Limb (tissue), 2 donors: ENCODE results near the gene GNAI2.
A peak's percentile ranks its signal among the peaks of the same experiment; 100 is the strongest.

Experiments used
- DNase-seq, 2 donors: peaks; one replicate each; pipeline ENCODE4 v3.0.0-alpha.2; 2016; ENCODE audit errors: extremely low spot score in 2 of 2

The GNAI2 gene

DNA sequence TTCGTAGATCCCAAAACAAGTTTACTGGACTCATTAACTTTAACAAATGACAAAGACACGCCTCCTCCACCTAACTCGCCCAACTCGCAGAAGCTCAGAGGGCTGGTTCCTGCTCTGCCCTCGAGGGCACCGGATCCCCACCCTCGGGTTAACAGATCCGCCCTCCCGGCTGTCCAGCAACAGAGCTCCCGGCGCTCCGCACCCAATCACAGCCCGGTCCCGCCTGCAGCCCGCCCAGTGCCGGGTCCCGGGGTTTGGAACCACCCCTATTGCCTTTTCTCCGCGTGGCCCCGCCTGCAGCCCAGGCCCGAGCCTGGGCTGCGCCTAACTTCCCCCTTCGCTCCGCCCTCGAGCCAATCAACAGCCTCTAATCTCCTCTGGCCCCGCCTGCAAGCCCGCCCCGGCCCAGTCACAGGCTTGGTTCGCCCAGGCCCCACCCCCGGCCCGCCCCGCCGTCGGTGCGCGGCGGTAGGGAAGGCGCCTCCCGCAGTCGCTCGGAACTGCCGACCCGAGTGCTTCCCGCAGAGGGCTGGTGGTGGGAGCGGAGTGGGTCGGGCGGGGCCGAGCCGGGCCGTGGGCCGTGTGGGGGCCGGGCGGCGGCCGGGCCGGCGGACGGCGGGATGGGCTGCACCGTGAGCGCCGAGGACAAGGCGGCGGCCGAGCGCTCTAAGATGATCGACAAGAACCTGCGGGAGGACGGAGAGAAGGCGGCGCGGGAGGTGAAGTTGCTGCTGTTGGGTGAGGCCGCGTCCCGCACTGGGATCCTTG, at the start of gene GNAI2:
TSS of gene GNAI2 (plus strand) at position 489 of the 768 bp plus-strand sequence. CDS start at position 621, 132 bp downstream.
- peak; percentile 98 to 100 for DNase-seq

DNA sequence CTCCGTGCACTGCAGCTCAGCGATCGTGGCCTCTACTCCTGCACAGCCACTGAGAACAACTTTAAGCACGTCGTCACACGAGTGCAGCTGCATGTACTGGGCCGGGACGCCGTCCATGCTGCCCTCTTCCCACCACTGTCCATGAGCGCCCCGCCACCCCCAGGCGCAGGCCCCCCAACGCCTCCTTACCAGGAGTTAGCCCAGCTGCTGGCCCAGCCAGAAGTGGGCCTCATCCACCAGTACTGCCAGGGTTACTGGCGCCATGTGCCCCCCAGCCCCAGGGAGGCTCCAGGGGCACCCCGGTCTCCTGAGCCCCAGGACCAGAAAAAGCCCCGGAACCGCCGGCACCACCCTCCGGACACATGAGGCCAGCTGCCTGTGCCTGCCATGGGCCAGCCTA, 48.3 kb upstream of the GNAI2 start:
- DNase-seq = no peak

DNA sequence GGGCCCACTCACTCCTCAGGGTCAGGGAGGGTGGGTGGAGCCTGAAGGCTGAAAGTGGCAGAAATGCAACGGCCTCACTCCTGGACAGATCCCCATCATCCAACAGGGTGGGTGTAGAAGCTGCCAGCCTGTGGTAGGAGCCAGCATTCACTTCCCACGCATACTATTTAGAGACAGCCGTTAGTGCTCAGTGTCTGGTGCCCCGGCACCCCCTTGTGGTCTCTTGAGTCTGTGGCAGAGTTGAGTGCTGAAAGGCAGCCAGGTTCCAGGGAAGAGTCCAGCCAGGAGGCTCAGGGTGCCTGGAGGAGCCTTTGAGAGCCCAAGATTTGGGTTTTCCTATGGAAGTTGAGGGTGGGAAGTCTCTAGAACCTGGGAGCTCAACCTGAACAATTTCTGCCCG, 46.7 kb upstream of the GNAI2 start:
- DNase-seq = peak; percentile 70 to 80

DNA sequence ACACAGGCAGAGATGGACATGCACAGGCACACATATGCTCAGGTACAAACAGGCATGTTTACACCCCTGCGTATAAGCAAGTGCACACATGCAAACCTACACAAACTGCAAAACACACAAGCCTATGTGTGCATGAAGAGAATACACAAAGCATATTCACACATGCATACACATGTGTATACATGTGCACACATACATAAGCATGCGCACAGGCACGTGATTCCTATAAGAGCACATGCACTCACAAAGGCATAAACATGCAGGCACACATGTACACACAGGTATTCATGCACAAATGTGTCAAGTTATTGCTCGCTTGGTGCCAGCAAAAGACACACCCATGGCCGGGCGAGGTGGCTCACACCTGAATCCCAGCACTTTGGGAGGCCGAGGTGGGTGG, 46.0 kb upstream of the GNAI2 start:
- no peak for DNase-seq

DNA sequence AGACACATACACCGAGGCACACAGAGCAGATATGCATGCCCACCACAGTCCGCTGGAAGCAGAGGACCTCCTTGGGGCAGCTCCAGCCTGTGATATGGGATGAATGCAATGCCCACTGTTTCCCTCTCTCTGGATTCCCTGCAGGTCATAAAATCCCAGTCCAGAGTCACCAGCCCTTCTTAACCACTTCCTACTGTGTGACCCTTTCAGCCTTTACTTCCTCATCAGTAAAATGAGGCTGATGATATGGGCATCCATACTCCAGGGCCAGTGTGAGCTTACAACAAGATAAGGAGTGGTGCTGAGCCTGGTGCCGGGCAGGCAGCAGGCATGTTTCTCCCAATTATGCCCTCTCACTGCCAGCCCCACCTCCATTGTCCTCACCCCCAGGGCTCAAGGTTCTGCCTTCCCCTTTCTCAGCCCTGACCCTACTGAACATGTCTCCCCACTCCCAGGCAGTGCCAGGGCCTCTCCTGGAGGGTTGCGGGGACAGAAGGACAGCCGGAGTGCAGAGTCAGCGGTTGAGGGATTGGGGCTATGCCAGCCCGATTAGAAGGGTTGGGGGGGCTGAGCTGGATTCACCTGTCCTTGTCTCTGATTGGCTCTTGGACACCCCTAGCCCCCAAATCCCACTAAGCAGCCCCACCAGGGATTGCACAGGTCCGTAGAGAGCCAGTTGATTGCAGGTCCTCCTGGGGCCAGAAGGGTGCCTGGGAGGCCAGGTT, 44.9 kb upstream of the GNAI2 start, which contains the start of gene GNAT1:
TSS of gene GNAT1 (plus strand) at position 675 of the 725 bp plus-strand sequence. CDS start 116 bp downstream, outside the sequence.
- no peak for DNase-seq

DNA sequence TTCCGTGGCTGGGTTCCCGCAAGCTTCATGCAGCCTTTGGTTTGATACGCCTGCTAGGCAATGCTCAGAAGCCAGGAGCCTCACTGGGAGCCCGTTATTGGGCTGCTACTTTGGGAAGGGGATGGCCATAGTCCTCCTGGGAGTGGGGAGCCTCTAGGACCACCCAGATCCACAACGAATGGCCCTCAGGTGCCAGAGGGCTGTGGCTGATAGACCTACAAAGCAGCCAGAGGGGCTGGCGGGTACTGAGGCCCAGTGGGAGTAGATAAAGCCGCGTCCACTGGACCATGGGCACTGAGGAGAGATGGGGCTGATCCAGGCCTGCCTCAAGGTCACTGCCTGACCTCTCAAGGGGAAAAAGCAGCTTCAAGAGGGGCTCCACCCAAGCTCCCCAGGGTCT, 43.9 kb upstream of the GNAI2 start:
- DNase-seq = no peak

DNA sequence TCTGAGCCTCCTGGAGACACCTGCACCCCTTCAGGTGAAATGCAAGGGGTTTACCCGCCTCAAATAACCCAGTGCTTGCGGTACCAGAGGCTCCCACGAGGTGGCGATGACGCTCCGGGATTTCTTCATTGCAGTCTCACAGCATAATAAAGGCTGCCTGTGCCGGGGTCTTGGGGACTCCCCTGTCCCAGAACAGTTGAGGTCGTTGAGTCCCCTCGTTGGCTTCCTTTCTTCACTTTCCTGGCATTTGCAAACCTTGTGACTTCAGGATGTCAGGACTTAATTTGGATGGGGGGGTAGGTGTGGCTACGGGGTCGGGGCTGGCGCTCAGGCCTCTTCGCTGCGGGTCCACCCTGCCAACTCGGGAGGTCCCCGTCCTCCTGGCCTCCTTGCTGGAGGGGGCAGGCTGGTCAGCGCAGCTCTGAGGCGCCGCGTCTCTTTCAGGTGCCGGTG, 43.3 kb upstream of the GNAI2 start:
- DNase-seq = peak; percentile 50 to 90

DNA sequence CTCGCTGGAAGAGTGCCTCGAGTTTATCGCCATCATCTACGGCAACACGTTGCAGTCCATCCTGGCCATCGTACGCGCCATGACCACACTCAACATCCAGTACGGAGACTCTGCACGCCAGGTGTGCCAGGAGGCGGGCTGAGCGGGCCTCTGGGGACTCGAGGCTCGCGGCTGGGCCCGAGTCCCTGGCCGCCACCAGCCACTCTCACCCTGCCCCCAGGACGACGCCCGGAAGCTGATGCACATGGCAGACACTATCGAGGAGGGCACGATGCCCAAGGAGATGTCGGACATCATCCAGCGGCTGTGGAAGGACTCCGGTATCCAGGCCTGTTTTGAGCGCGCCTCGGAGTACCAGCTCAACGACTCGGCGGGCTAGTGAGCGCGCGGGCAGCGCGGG, 42.7 kb upstream of the GNAI2 start:
- no peak for DNase-seq

DNA sequence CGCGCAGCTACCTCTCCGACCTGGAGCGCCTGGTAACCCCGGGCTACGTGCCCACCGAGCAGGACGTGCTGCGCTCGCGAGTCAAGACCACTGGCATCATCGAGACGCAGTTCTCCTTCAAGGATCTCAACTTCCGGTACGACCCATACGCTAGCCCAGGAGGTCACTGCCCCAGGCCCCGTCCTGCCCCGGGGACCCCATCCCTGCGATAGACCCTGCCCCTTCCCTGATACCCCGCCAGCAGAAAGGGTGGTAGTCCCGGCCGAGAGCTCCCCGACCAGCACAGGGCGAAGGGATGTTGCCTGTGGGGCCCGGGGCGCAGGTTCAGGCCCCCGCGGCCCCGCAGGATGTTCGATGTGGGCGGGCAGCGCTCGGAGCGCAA, 42.3 kb upstream of the GNAI2 start:
- no peak for DNase-seq

DNA sequence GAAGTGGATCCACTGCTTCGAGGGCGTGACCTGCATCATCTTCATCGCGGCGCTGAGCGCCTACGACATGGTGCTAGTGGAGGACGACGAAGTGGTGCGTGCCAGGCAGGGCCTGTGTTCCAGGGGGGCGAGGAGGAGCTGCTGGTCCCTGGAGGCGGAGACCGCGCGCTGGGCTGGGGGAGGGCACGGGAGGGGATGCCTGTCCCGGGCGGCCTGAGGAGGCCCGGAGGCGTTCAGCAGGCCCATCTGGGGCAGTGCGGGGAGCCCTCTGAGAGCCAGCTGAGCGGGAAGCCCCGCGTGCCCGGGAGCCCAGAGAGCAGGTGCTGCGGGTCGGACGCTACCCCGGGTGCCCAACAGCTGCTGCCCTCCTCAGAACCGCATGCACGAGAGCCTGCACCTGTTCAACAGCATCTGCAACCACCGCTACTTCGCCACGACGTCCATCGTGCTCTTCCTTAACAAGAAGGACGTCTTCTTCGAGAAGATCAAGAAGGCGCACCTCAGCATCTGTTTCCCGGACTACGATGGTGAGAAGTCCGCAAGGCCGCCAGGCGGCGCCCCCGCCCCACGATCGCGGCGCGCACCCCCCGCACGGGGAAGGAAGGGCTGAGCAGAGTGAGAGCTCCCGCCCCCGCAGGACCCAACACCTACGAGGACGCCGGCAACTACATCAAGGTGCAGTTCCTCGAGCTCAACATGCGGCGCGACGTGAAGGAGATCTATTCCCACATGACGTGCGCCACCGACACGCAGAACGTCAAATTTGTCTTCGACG, 41.7 kb upstream of the GNAI2 start:
- DNase-seq = peak; percentile 41 to 87

DNA sequence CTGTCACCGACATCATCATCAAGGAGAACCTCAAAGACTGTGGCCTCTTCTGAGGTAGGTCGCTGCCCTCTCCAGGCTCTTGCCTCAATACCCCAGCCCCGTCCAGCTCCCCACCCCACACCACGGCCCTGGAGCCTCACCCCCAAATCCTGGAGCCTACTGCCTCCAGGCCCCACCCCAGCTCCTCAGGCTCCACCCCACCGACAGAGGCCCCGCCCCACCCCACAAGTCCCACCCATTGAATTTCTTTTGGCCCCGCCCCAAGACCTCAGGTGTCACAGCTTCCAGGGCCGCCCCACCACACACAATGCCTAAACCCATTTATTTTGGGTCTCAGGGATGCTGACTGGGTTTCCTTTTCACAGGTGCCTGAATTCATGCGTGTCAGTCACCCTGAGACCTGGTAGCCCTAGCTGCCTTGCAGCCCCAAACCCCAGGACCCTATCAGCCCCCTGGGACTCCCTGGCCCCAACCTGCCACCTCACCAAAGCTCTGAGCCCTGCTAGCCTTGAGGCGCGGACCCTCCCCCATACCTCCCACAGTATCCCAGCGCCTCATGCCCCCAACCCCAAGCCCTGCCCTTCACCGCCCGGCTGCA, 41.0 kb upstream of the GNAI2 start:
- no peak for DNase-seq

DNA sequence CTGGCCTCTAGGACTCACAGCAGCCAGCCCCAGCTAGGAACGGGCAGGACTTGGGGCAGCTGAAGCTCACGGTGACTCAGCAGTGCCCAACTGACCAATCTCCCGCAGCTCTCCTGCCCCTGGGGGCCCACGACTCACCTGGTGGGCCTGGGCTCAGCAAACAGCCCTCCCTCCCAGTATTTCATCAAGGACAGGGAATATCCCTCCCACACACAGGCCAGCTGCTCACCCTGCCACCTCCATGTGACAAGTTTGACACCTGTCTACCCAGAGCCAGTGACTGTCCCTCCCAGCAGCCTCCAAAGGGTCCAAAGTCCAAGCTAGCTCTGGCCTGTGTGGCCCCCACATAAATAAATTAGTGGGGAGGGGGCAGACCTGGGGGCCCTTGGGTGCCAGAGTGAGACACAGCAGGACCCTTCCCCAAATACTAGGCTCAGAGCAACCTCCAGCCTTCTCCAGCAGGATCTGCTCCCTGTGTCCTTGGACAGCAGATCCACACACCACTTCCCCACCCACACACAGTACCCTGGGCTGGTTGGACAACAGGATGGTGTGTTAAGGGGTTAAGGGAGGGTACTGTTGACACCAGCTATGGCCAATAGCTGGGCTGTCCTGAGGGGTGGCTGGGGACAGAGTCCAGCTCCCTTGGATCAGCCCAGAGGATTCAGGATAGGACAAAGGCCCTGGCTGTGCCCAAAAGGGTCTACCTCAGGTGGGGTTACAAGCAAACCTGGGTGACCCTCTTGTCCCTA, 40.3 kb upstream of the GNAI2 start:
- DNase-seq = no peak

DNA sequence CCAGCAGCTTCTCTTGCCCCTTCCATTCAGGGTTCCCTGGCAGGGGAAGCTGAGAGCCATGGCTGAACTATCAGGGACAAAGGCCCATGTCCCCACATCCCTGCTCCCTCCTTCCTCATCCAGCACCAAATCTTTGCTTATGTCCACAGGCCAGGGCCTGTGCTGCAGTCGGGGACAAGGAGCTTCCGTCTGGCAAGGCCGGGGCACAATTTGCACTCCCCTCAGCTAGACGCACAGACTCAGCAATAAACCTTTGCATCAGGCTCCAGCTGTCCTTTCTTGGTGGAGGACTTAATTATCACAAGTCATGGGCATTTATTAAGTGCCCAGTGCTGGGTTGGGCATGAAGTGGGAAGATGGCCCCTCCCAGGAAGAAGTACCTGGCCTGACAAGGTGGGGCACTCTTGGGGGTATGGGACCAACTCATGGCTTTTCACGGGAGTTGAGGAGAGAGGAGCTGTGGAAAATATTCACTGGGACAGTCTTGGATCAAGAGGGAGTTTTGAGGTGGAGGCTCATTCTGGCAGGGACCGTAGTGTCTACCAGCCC, 39.7 kb upstream of the GNAI2 start:
- DNase-seq = no peak

DNA sequence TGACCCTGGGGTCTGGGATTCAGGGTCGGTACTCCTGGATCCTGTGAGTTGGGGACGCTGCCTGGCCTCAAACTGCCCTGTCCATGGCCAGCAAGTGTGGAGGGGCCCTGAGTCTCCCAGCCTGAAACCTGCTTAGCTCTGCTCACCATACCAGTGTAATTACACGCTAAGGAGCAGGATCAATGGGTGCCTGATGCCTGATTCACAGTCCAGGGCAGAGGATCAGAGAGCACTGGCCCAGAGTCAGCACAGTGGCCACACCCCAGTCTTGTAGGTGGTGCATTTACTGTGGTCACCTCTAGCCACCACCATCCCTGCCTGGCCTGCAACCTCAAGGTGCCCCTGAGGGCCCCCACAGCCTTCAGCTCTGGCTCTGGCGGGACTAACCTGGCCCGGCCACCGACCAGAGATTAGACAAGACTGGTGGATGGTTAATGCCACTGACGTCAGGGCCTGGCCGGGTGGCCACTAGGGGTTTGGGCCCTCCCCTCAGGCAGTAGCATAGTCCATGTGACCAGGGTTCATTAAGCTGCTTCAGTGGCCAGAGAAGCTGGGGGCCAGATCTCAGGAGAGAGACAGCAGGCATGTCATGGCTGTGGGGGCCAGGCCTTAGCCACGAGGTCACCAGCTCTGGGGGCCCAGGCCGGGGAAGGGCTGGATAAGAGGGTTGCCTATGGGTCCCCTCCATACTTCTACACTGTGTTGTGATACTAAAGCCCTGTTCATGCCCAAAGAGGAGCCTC, 34.3 kb upstream of the GNAI2 start:
- DNase-seq = no peak

DNA sequence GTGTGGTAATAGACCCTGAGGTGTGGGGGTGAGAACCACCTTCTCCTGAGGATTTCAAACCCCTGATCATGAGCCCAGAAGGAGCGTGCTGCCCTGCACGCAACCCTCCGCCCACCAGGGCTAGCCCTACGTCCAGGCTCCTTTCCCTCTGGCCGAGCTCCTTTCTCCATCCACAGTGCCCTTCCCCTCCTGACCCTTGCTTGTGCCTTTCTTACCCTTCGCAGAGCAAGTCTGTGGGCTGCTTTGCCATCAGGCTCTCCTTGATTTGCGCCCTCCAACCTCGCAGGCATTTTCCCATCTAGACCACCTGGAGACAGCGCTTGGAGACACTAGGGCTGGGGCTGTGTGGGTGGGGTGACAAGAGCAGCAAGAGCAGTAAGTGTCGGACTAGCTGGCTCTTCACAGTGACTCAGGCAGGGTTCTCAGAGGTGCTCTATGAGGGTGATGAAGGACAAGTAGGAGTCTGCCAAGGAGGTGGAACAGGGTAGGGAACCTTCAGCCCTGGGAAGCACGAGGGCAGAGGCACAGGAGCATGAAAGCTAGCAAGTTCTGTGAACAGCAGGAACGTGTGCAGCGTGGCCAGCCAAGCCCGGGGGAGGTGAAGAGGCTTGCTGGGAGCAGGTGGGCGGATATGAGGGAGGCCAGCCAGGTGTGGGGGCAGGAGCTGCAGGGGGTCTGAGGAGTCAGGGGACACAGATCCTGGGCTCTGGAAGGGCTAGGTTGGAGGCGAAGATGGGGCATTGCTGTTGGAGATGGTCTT, 33.5 kb upstream of the GNAI2 start:
- no peak for DNase-seq

DNA sequence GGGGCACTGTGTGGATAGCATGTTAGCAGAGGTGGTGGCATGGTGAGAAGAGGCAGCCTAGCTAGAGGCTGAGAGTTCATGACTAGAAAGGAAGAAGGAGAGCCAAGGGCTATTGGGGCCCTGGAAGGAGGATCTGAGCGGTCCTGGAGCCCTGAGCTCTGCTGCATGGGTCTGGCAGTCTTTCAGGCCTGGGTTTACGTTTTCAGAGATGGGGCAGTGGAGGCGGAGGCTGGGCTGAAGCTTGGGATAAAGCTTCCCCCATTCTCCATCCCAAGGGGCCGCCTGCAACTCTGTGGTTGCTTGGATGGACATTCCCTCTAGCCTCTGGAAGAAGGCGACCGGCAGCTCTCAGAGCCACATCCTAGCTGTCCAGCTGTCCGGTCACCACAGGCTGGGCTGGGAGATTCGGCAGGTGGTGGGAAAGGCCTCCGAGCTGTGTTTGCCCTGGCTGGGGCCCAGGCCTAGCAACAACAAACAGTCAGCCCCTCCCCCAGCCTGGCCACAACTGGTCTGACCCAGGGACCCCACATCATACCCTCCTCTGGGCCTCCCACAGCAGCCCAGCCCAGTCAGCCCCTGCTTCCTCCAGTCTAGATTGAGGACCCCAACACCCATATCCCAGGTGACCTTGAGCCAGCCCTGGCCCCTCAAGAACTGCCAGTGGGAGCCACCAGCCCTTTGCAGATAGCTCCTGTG, 32.7 kb upstream of the GNAI2 start:
- no peak for DNase-seq

DNA sequence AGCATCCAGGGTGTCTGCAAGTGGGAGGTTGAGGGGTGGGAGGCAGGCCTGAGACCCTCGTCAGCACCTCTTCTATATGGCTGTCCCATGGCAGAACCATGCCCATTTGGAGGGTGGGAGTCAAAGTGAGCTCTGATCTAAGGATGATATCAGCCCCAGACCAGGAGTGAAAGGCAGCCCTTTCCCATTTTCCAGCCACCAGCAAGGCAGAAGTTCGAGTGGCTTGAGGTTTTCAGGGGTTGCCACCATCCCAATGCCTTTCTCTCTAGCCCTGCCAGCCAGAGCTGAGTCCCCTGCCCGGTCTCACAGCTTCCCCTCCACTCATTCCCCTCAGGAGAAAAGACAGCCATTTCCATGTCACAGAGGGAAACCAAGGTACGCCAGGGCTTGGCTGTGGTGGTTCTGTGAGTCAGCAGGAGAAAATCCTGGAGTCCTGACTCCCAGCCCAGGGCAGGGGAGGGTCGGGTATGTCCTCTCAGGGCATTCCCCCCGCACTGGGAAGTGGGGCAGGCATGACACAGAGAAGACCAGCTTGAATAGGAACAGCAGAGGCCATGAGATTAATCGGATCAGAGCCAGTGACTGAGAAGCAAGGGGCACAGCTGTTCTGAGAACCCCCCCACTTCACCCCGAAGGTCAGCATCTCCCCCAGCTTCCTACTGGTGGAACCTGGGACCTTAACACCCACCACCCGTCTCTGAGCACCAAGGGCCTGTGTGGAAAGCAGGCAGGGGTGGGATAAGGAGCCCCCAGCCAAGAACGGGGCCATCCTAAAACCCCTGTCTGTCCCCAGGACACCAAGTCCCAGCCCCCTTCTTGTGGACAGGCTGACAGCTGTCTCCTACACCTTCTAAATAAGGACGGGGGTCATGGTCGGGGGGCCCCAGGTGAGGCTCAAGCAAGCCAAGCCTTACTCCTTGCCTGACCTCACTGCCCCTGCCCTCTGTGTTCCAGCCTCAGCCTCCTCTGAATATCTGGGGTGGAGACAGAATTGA, 31.9 kb upstream of the GNAI2 start:
- no peak for DNase-seq
